Esophagus squamous epithelium (tissue), 4 donors: Measurements from ENCODE around the gene SNX24.

Experiments used
- CTCF ChIP-seq, 6 experiments: fragments of 450-650 bp in 4 of 6; fragments of 200-600 bp in 2 of 6; sonication (generic) in 2 of 6; IDR thresholded peaks; one replicate each; pipeline ENCODE4 v1.5.1; 2016 to 2019; ENCODE audit warnings: antibody characterized with exemption in 6 of 6, mild to moderate bottlenecking in 4 of 6, moderate library complexity in 4 of 6
- POLR2A ChIP-seq, 4 donors: fragments of 450-650 bp; IDR thresholded peaks; one replicate each; pipeline ENCODE4 v1.6.1; 2017; ENCODE audit warnings: antibody characterized with exemption in 4 of 4, mild to moderate bottlenecking in 4 of 4, moderate library complexity in 3 of 4

GRCh38 chr5:122835681-122836080 is 9.7 kb upstream of the SNX24 start:
- TF ChIP-seq CTCF (IDR thresholded peaks at IDR 0.05) (no peak), POLR2A (IDR thresholded peaks at IDR 0.05) (no peak)
